GM19452 (cell line): ENCODE measurements around the gene SLC22A6.
"Not testable (repeated sequence)": the region's sequence is repeated elsewhere in the genome, so short reads cannot be mapped to it uniquely, and the experiment has no call there.

Experiments used
- ATAC-seq: cut with Tn5 transposase; IDR thresholded peaks from one replicate; pipeline ENCODE4 v1.9.1; 2021; ENCODE audit not compliant: unreplicated experiment

The SLC22A6 gene

DNA sequence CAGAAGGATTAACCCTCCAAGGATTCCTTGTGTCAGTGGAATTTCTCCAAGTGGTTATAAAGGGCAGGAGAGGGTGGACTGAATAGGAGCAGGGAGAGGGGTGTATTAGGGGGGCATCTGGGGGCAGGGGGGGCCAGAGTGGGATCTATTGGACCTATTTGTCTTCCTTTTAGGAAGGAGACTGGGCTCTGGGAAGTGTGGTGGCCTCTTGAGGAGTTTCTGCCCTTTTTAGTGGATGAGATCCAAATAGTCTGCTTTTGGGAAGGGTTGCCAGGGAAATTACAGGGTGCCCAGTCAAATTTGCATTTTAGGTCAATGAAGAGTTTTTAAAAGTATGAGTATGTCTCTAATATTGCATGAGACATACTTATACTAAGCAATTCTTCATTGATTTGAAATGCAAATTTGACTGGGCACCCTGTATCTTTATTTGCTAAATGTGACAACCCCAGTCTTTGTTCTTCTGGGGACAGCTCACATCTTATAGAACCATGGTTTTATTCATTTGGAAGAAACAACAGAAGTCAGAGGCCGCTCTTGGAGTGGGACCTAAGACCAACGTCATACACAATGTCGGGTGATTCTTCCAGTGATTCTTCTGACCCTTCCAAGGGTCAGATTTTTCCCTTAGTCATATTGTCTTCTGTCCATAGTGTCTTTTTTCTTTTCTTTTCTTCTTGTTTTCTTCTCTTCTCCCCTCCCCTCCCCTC is 429 bp upstream of the SLC22A6 start:
- ATAC-seq: no peak

DNA sequence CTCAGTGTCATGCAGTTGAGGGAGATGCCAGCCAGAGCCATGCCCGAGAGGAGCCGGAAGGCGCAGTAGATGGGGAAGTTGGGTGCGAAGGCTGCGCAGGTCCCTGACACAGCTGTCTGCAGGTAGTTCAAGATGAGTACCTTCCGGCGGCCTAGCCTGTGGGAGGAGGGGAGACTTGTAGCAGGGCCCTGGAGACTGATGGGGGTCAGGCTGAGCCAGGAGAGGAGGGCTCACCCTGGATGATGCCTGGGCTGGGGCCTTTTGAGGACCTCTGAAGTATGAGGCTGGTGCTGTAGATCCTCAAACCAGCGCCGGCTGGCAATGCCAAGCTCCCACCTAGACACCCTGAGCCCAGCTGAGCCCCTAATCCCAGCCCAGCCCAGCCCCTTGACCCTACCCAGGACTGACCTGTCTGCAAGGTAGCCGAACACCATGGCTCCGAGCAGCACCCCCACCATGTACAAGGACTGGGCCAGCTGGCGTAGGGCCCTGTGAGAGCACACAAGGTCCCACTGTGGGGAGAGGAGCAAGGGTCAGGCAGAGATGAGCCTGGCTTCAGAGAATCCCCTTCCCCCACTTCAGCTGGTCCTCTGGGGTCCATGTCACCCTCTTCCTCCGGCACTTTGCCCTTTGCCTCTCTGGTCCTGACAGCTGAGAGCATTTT is 1.1 kb downstream of the SLC22A6 start:
- no peak for ATAC-seq

DNA sequence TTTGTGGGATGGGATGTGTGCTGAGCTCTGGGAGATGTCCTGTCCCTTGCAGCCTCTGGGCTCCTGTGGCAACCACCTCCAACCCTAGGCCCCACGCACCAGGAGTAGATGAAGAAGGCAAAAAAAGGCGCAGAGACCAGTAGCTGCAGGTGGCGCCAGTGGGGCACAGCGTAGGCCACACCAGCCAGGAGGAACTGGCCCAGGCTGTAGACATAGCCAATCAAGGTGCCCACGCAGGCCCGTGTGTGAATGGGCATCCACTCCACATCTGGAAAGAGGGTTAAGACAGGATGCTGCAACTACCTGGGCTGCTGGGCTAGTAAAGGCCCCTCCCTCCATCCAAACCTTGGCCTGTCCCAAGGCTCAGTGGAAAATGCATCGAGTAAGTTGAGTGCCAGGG is 3.0 kb downstream of the SLC22A6 start:
- ATAC-seq: no peak

DNA sequence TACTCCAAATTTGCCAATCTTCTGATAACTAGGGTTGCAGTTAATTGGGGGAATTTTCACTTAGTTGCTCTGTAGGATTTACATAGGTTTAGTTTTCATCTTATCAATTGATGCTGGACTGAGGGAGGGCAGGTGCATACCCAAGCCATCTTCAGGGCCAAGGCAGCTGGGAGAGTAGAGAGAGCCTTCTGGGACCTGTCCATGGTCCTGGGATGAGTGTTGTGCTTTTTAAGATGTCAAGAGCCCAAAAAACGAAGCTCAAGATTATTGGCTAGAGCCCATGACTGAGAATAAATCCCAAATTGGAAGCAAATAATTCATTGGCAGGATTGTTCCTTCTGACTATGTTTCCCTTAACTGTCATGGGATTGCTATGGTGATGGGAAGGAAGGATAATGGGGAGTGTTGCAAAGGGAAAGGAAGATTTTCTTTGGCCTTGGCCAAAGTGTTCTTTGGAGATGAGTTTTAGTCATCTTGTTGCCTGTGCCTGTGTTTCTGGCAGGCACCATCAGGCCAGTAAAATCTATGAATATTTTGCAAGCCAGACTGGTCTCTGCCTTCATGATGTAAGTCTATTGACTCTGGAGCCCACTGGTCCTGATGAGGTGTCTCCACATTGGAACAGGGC is 4.5 kb downstream of the SLC22A6 start:
- no peak for ATAC-seq

DNA sequence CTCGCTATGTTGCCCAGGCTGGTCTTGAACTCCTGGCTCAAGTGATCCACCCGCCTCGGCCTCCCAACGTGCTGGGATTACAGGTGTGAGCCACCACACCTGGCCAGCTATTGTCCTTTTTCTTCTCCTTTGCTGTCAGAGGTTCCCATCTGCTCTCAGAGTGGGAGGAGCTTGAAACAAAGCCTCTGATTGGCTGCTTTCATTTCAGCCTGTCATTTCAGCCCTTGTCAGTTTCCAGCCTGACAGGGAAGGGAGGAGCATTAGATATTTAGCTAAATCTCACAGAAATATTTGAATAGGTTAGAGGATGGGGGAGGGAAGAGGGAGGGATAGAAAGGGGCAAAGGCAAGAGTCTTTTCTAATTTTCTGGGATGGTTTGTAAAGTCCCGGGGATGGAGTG is 8.7 kb downstream of the SLC22A6 start:
- no peak for ATAC-seq

DNA sequence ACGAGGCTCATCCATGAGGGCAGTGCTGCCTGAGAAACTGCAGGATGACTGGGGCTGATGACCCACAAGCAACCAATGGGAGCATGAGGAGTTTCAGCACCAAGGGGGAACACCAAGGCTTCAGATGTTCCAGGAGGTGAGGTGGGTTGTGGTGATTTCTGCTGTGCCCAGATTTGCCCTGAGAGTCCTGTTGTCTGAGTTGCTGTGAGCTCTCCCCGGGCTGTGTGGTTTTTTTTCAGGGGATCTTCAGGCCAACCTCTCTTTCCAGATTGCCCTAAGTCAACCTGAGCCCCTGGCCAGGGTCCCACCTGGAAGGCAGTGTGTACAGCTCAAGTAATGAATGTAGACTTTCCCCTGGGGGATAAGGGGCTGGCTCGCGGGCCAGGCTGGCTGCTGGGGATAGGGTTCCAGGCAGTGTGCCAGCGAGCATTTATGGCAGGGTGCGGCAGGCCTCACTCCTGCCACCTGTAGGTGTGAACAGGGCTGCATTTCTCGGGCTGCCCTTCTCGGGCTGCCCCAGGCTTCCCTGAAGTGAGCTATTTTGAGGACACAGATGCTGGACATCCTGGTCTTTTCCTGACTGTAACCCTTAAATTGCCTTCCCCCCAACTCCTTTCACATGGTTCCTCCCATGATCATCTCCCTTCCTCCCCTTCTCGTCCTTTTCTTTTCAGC is 9.8 kb downstream of the SLC22A6 start:
- no peak for ATAC-seq

DNA sequence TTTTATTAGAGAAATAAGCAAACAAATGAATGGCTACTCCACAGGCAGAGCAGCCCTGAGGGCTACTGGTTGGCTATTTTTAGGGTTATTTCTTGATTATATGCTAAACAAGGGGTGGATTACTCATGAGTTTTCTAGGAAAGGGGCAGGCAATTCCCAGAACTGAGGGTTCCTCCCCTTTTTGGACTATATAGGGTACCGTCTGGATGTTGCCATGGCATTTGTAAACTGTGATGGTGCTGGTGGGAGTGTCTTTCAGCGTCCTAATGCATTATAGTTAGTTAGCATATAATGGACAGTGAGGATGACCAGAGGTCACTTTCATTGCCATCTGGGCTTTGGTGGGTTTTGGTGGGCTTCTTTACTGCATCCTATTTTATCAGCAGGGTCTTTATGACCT is 19.2 kb downstream of the SLC22A6 start:
- ATAC-seq: no peak

DNA sequence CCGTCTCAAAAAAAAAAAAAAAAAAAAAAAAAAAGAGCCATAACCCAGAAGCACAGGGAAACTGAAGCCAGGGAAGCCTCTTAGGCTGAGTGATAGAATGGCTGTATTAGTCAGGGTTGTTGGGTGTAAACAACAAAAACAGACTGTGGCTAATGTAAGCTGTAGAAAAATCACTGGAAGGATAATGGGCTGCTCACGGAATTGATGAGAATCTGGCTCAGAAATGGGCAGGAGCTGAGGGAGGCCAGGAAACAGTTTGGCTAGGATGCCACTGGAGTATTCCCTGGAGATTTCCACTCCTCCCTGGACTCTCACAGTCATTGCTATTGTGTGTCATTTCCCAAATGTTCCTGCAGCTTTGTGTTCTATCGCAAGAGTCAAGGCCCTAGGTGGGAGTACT is 22.4 kb downstream of the SLC22A6 start:
- no peak for ATAC-seq

DNA sequence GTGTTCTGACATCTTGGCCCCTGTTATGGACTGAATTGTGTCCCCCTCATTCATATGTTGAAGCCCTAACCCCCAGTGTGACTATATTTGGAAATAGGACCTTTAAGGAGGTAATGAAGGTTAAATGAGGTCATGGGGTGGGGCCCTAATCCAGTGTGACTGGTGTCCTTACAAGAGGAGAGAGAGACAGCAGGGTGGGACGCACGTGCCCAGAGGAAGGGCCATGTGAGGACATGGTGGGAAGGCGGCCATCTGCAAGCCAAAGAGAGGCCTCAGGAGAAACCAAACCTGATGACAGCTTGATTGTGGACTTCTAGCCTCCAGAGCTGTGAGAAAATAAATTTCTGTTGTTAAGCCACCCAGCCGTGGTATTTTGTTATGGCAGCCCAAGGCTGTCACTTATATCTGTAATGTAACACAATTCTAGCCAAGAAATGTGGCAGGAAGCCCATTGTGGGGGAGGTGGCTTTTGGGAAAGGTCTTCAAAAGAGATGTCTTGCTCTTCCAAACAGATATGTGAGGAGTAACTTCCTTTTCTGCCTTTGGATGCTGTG is 23.7 kb downstream of the SLC22A6 start:
- no peak for ATAC-seq

DNA sequence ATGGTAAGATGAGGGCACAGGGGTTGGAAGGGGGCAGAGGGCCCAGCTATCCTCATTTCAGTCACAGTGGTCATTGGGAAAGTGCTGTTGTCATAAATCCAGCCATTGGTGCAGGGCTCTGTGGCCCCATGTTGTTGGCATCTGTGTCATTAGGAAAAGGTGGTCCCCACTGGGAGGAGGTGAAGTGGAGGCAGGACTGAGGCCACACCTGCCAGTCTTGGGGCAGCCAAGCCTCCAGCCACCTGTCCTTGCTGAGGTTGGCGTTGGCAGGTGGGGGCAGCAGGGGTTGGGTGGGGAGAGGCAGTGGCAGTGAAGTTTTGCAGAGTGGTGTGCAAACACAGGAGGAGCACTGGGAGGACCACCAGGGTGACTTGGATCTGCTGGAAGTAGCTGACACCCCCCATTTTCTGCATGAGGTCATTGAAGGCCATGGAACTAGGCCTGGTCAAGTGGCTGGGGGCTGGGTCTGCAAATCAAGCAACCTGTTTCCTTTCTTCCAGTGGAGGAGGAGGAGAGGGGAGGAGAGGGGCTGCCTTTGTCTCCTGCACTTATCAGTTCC is 25.3 kb downstream of the SLC22A6 start:
- no peak for ATAC-seq

DNA sequence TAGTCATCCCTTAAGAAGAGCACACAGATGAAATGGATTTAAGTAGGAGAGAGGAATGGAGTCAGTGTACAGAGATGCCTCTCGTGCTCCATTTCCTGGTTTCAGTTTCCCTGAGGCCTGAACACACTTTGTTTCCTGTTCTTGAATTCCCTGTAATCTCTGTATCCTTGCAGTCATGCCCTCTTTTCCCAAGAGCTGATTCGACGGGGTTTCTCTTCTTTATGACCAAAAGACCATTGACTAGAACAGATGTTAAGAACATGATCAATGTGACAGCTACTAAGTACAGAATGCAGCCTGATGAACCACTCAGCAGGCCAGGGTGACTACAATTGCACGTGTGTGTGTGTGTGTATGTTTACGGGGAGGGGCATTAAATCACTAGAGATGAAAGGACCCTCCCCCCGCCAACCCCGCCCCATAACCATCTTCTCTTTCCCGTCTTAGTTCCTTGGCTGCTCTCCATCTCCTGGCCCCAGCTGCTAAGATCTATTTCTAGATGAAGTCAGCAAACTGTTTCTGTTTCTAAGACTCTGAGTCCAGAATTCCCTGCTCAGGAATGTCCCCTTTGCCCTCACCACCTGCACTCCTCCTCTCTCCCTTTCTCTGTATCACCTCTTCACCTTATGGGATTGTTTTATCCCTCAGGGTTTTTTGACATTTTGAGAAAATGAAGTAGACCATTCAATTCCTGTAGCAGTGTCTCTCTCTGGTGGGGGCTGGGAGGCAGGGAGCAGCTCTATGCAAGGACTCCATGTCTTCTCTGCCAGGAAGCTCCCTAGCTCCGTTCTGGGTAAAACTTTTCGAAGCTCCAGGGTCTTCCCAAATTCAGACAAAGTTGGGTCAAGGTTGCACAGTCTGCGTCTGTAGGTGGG is 26.0 kb downstream of the SLC22A6 start:
- no peak for ATAC-seq

DNA sequence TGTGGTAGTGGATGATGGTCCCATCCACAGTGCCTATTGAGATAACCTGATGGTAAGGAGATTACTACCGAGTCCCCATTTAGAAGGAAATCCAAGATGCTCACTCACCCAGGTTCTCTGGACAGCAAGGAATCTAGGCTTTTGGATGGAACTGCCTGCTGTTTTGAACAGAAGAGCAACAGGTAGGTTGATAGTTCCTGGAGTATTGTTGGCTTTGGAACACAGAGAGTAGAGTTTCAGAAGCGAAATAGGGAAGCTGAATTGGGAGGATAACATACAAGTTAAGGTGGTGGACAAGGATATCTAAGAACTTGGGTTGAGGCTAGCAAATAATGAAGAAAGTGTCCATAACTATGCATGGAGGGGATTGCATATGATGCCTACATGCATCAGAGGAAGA is 27.6 kb downstream of the SLC22A6 start:
- ATAC-seq: no peak

DNA sequence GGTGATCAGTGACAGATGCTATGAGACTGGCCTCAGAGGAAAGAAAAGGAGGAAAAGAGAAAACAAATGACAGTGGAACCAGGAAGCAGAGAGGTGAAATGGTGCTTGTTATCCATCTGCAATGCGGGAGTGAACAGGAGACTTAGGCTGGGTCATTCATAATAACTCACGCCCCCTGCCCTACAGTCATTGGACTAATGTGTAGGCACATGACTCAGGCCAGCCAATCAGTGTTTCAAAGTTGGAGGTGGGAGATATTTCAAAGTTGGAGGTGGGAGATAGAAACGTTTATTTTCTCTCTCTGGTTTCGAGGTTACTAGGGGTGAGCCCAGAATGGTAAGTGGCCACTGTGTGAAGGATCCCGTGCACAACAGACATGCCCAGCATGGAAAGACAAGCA is 30.3 kb downstream of the SLC22A6 start:
- no peak for ATAC-seq

DNA sequence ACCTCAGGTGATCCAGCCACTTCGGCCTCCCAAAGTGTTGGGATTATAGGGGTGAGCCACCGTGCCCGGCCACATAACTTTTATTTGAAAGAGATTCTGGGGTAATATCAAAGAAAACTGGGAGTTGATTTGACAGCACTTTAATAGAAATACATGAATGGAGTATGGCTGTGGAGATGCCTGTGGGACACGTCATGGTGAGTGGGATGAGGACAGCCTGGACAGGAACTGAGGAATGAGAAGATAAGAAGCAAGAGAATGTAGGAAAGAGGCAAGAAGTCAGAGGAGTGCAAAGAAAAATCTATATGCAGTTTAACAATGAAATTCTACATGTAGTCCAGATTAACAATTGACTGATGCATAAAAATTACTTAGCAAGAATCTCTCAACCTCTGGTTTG is 31.0 kb downstream of the SLC22A6 start:
- ATAC-seq: no peak

DNA sequence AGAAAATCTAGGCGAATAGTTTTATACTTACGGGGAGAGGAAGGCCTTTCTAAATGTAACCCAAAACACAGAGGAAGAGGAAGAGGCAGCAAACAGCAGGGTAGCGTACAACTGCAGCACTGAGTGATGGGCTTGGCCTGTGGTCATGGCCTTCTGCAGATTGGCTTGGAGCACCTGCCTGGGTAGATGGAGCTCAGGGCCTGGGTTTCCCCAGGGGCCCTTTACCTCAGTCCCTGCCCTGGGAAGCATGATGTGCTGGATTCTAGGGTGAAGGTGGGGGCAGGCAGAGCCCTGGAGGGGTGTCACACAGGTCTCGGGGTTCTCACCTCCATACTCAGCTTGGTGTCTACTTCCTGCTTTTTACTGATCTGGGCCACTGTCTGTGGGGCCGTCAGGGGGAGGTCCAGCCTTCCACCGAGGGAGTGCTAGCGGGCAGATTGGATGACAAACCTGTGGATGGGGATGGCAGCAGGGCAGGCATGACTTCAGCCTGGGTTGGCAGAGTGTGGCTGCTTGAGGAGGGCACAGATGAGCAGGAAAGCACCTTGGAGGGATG is 35.9 kb downstream of the SLC22A6 start:
- no peak for ATAC-seq

DNA sequence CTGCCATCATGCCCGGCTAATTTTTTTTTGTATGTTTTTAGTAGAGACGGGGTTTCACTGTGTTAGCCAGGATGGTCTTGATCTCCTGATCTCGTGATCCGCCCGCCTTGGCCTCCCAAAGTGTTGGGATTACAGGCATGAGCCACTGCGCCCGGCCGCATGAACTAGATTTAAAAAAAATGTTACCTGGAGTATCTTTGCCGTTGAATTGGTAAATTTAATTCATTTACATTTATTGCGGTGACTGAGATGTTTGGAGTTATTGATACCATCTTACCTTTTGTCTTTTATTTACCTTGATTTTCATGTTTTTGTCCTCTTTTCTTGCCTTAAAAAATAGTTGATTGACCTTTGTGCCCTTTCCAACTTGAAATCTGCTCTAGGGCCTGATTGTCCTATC is 39.2 kb downstream of the SLC22A6 start:
- not testable (repeated sequence) for ATAC-seq

DNA sequence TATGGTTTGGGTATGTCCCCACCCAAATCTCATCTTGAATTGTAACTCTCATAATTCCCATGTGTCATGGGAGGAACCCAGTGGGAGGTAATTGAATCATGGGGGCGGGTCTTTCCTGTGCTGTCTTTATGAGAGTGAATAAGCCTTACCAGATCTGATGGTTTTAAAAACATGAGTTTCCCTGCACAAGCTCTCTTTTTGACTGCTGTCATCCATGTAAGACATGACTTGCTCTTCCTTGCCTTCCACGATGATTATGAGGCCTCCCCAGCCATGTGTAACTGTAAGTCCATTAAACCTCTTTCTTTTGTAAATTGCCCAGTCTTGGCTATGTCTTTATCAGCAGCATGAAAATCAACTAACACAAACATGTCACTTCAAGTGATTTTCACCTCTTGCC is 47.2 kb downstream of the SLC22A6 start:
- not testable (repeated sequence) for ATAC-seq

DNA sequence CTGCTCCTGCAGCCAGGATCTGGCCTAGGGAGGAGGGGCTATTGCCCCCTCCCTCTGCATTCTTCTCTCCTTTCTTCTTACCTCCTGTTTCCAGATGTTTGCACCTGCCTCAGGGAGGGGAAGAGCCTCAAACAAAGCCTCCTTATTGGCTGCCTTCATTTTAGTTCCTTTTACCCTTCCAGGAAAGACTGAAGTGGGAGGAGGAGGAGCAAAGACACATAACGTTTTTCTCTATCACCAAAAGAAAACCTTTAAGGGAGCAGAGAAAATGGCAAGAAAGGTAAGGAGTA is 50.3 kb downstream of the SLC22A6 start:
- no peak for ATAC-seq

DNA sequence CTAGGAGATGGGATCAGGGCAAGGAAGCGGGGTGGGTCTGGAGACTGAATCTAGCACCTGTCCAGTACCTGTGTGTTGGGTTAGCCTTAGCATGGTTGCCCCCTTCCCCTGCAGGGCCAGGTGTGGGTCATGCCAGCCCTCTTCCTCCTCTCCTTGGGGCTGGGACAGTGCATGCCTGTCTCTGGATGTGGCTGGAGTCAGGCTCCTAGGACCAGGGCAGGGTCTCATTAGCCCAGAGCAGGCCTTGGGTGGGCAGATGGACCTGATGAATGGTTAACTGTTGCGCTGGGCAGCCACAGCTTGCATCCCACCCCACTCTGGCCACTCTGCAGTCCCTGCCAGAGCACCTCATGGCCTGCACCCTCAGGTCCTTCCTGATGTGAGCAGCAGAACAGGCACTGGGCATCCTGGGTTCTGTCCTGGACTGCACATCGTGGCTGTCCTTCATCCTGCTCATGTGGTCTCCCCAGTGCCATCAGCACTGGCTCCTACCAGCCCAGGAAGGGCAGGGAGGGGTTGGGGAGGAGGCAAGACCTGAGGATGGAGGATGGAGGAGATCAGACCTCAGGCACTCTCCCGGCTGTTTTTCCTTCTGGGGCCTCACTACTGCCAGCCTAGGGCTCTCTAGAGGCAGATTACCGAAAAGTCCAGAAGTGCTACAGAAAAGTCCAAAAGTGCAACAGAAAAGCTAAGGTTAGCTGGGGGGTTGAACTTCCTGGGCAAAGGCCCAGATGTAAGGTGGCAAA is 50.8 kb downstream of the SLC22A6 start:
- ATAC-seq: no peak

DNA sequence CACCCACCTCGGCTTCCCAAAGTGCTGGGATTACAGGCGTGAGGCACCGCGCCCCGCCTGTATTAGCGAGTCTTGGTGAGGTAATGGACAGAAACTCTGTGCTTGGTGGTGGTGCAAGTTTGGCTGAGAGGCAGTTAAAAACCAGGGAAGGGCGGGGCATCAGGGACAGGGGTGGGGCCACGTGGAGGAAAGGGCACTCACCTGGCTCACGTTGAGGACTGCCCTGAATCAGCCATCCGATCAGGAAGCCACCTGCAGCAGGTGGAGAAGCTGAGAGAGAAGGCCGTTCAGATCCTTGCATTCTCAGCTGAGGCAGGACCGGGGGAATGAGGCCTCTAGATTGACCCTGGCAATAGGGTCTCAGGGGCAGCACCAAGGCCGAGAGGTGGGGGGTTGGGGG is 51.5 kb downstream of the SLC22A6 start:
- no peak for ATAC-seq
